K562 (cell line): ENCODE data around the gene GALNT13. TPM values are rescaled to one million over a fixed set of nuclear protein-coding genes. Genes with fewer than 3 reads are reported as not detected.

Source experiments
- ATAC-seq: fragments of 200-7000 bp; cut with Tn5 transposase; 3 replicates; pipeline ENCODE4 v1.9.1; 2020; ENCODE audit warnings: moderate library complexity
- BruUV-seq: library from RNA; stranded (reverse); fragments of 400-500 nt; replicated peaks from 2 replicates; lab custom pipeline; 2021; lab: Mats Ljungman, UMichigan
- CTCF ChIA-PET: fragments of 300-600 bp; formaldehyde crosslinking; extraction: SDS; loops from one replicate; lab custom pipeline; 2021; ENCODE audit warnings: low intra/inter-chr PET ratio; lab: Yijun Ruan, JAX
- POLR2A ChIA-PET: fragments of 300-600, 350-650 bp; sonication (Branson Sonifier 250); formaldehyde crosslinking; extraction: SDS; loops from one replicate; lab custom pipeline; 2021; ENCODE audit warnings: antibody characterized with exemption, inconsistent platforms; lab: Yijun Ruan, JAX
- DNase-seq, 4 experiments: peaks; one replicate each; pipeline versions ENCODE4 v3.0.0 to v3.0.0-alpha.2; 2011 to 2018; ENCODE audit warnings: low spot score in 3 of 4, mixed read lengths in 3 of 4; ENCODE audit errors: extremely low read depth in 1 of 4
- FAIRE-seq: peaks from 2 replicates; lab custom pipeline; 2011; peaks lifted over from hg19 to GRCh38; lab: Jason Lieb, UNC
- H2AFZ ChIP-seq: 2 replicates; pipeline ENCODE4 v1.6.0; 2011; ENCODE audit warnings: low read depth, low read length, control low read depth, inconsistent platforms
- H3K27ac ChIP-seq: fragments of 200-600 bp; 3 replicates; pipeline ENCODE4 v1.8.0; 2011; ENCODE audit warnings: low read depth, mild to moderate bottlenecking, control low read depth, inconsistent platforms, low read length, moderate library complexity, mixed read lengths; ENCODE audit errors: extremely low read depth
- H3K27me3 ChIP-seq, 2 experiments: fragments of 300-600 bp in 1 of 2; 2 replicates in 1 of 2; 3 replicates in 1 of 2; pipeline versions ENCODE4 v1.6.0 to v1.8.0; 2011; ENCODE audit warnings: inconsistent platforms in 2 of 2, low read length in 2 of 2, mild to moderate bottlenecking in 1 of 2, mixed read lengths in 1 of 2, moderate library complexity in 1 of 2; ENCODE audit not compliant: control insufficient read depth in 2 of 2, insufficient read depth in 2 of 2
- H3K36me3 ChIP-seq: fragments of 300-600 bp; 3 replicates; pipeline ENCODE4 v1.8.0; 2011; ENCODE audit warnings: mild to moderate bottlenecking, low read length, inconsistent platforms; ENCODE audit not compliant: control insufficient read depth, insufficient read depth
- H3K4me1 ChIP-seq, 2 experiments: fragments of 200-600 bp in 1 of 2; replicated peaks in 1 of 2; 2 replicates in 1 of 2; 3 replicates in 1 of 2; pipeline versions ENCODE4 v1.5.1 to v1.8.0; 2011; ENCODE audit warnings: inconsistent platforms in 2 of 2, low read length in 2 of 2, mild to moderate bottlenecking in 1 of 2, mixed read lengths in 1 of 2, moderate library complexity in 1 of 2; ENCODE audit not compliant: control insufficient read depth in 2 of 2, insufficient read depth in 2 of 2
- H3K4me2 ChIP-seq: 2 replicates; pipeline ENCODE4 v1.6.1; 2011; ENCODE audit warnings: low read length, control low read depth, inconsistent platforms, mixed read lengths; ENCODE audit not compliant: insufficient read depth
- H3K4me3 ChIP-seq: fragments of 200-600 bp; sonication (generic), shearing (Covaris generic); 2 replicates; pipeline ENCODE4 v1.5.1; 2016; ENCODE audit warnings: control low read depth, inconsistent platforms
- H3K79me2 ChIP-seq: fragments of 200-600 bp; 3 replicates; pipeline ENCODE4 v1.8.0; 2011; ENCODE audit warnings: low read length, inconsistent platforms; ENCODE audit not compliant: control insufficient read depth, insufficient read depth
- H3K9ac ChIP-seq, 2 experiments: 2 replicates each; pipeline versions ENCODE4 v1.6.0 to v1.6.1; 2011; ENCODE audit warnings: low read depth in 2 of 2, low read length in 2 of 2, control low read depth in 1 of 2, inconsistent platforms in 1 of 2, mild to moderate bottlenecking in 1 of 2, mixed read lengths in 1 of 2; ENCODE audit not compliant: insufficient read depth in 1 of 2
- H3K9me1 ChIP-seq: one replicate; pipeline ENCODE4 v1.6.0; 2011; ENCODE audit warnings: inconsistent platforms, mild to moderate bottlenecking, low read length, moderate library complexity; ENCODE audit not compliant: control insufficient read depth, insufficient read depth
- H3K9me3 ChIP-seq: replicated peaks from 2 replicates; pipeline ENCODE4 v1.5.1; 2011; ENCODE audit warnings: low read depth, low read length, inconsistent platforms; ENCODE audit not compliant: control insufficient read depth, insufficient read depth
- H4K20me1 ChIP-seq: replicated peaks from 2 replicates; pipeline ENCODE4 v1.6.1; 2011; ENCODE audit warnings: low read length, inconsistent platforms, mixed read lengths; ENCODE audit not compliant: control insufficient read depth, insufficient read depth
- ATF3 ChIP-seq, 2 experiments: fragments of 450-650 bp in 1 of 2; sonication (generic) in 1 of 2; formaldehyde crosslinking in 1 of 2; IDR thresholded peaks in 1 of 2; conservative IDR thresholded peaks in 1 of 2; 2 replicates each; pipeline versions ENCODE4 v1.6.1 to v1.8.1; 2016 to 2023; ENCODE audit warnings: mild to moderate bottlenecking in 2 of 2, moderate library complexity in 2 of 2, inconsistent platforms in 1 of 2, missing genetic modification reagents in 1 of 2
- NFXL1 ChIP-seq: fragments of 450-650 bp; formaldehyde crosslinking; IDR thresholded peaks from 2 replicates; pipeline ENCODE4 v1.4.0; 2021; ENCODE audit warnings: mild to moderate bottlenecking
- RUNX1 ChIP-seq: sonication (generic); IDR thresholded peaks from 2 replicates; pipeline ENCODE4 v1.6.1; 2016; ENCODE audit warnings: antibody characterized with exemption, low read depth
- TSC22D4 ChIP-seq: fragments of 450-650 bp; IDR thresholded peaks from 2 replicates; pipeline ENCODE4 v1.6.1; 2016; ENCODE audit warnings: missing genetic modification characterization, missing biosample characterization, control low read depth
- ZNF134 ChIP-seq: fragments of 250-450 bp; sonication (Bioruptor Pico); conservative IDR thresholded peaks from 2 replicates; pipeline ENCODE4 v1.4.0; 2020
- ZNF444 ChIP-seq: fragments of 250-450 bp; sonication (Bioruptor Pico); IDR thresholded peaks from 2 replicates; pipeline ENCODE4 v1.4.0; 2020; ENCODE audit warnings: mild to moderate bottlenecking, moderate library complexity
- ZNF668 ChIP-seq: fragments of 250-450 bp; sonication (Bioruptor Pico); IDR thresholded peaks from 2 replicates; pipeline ENCODE4 v1.8.0; 2022; ENCODE audit warnings: mild to moderate bottlenecking, inconsistent platforms
- WGBS: fragments of 100-300 bp; shearing (Covaris generic); methylation state at CpG from one replicate; pipeline ENCODE4 v1.1.6; 2016; ENCODE audit warnings: low coverage, mixed read lengths; ENCODE audit not compliant: insufficient coverage; ENCODE audit errors: missing lambda C conversion rate; 5-methylcytosine and 5-hydroxymethylcytosine counted together
- in situ Hi-C: fragments of 300-500 bp; cut with MboI; formaldehyde crosslinking; loops from 4 replicates; pipeline ENCODE4 v1.15.0; 2018; ENCODE audit warnings: inconsistent platforms, mixed read lengths
- intact Hi-C: fragments of 100-400 bp; cut with micrococcal nuclease; formaldehyde crosslinking; loops from 2 replicates; pipeline ENCODE4 v1.14.2; 2022
- polyA plus RNA-seq, 8 experiments: library from polyadenylated mRNA; depleted of rRNA in 4 of 8; stranded (reverse) in 5 of 8; unstranded in 3 of 8; fragments of >200 nt; fragmentation: Nextera tagmentation in 2 of 8; fragmentation: Illumina TruSeq in 1 of 8; extraction: Ambion mirVana in 2 of 8; extraction: Trizol in 1 of 8; gene quantifications; 2 replicates each; pipeline versions ENCODE4 v1.2.1 to v1.2.3, GENCODE V29; 2011 to 2014; ENCODE audit warnings: inconsistent platforms in 1 of 8, missing spikeins in 1 of 8
- total RNA-seq, 7 experiments: library from RNA; depleted of rRNA in 6 of 7; stranded (reverse); fragments of >200 nt in 6 of 7; fragmentation: Illumina TruSeq in 2 of 7; extraction: Trizol in 2 of 7; gene quantifications; 2 replicates each; pipeline versions ENCODE4 v1.2.1 to v1.2.3, GENCODE V29; 2011 to 2021; ENCODE audit warnings: low replicate concordance in 1 of 7

GALNT13 gene
- total and polyA plus RNA-seq, 9 of the 15 experiments (the other 6 are each of a cell fraction or from before 2014, with no cell fraction given): not detected

- FAIRE-seq (no peak), DNase-seq (no peak), ATAC-seq (no peak)
- Histone ChIP-seq H3K4me1 (no peaks in the 10 kb centered on the region), H3K79me2 (no peaks in the 10 kb centered on the region), H3K27ac (no peak overlapping the region), H3K4me3 (no peak overlapping the region), H3K9me3 (0 out of 2 replicates have a peak, but pooled peaks cover under 1% of the 10 kb centered on the region), H3K27me3 (no peaks in the 10 kb centered on the region), H2AFZ (no peak overlapping the region), H3K9ac (no peak overlapping the region), H3K9me1 (no peaks in the 10 kb centered on the region), H3K36me3 (no peaks in the 10 kb centered on the region), H3K4me2 (no peak overlapping the region), H4K20me1 (no peaks in the 10 kb centered on the region)
- no peak for TF ChIP-seq ATF3 (IDR thresholded peaks at IDR 0.05)
- TF ChIP-seq ATF3 (CRISPR knock-in tag; conservative IDR thresholded peaks at IDR 0.05): no peak
- TF ChIP-seq TSC22D4 (tag): no peak
- TF ChIP-seq ZNF668 (CRISPR knock-in tag): no peak
- no peak for TF ChIP-seq ZNF134 (CRISPR knock-in tag)
- TF ChIP-seq ZNF444 (CRISPR knock-in tag): no peak
- no peak for TF ChIP-seq RUNX1
- no peak for TF ChIP-seq NFXL1 (CRISPR knock-in tag)
- 0% methylated on average over 3 of the region's 3 CpGs for whole genome bisulfite sequencing
- intact Hi-C loops: no loop called here
- ChIA-PET POLR2A (no interaction called here), CTCF (no interaction called here)
- in situ Hi-C loops: no loop called here
- no TSS peak for BruUV-seq
Observed at GRCh38 chr2:153912798-153913396, 41.2 kb downstream of the GALNT13 start.
